Endometrial microvascular endothelial cells (primary cell): ENCODE measurements around the gene RTF2. TPM values are rescaled to one million over a fixed set of nuclear protein-coding genes. Genes with fewer than 3 reads are reported as not detected.

Experiments
- in situ Hi-C: cut with HindIII; loops from 2 replicates; pipeline ENCODE4 v1.10.0; 2017; ENCODE audit warnings: low sequenced_read_pairs, low pct_unique_long_range_greater_than_20kb; ENCODE audit errors: inconsistent ontology term
- total RNA-seq: library from RNA; depleted of rRNA; stranded (reverse); fragments of >200 nt; gene quantifications from one replicate; pipeline ENCODE4 v1.2.3, GENCODE V29; 2015; ENCODE audit errors: inconsistent ontology term

Gene RTF2
- total RNA-seq, 1 donor from 2014 or later, result 69.7 TPM

DNA sequence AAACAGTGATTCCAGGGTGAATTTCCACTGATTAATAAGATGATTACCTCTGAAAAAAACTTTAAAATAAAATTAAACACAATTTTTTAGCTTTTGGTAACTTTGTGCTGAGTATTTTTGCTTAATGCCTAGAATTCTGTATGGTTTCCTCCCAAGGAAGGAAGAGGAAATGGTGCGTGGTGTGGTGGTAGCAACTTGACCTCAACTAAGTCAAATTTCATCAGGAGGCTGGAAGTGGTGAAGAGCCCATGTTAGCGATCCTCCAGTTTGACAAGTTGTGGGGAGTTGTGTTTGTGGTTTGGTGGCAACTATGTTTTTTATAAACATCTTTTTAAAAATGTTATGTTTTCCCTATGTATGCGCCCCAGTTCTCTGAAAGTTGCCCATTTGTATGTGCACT lies 5.0 kb upstream of the RTF2 start:
- in situ Hi-C loops, result no loop called here

DNA sequence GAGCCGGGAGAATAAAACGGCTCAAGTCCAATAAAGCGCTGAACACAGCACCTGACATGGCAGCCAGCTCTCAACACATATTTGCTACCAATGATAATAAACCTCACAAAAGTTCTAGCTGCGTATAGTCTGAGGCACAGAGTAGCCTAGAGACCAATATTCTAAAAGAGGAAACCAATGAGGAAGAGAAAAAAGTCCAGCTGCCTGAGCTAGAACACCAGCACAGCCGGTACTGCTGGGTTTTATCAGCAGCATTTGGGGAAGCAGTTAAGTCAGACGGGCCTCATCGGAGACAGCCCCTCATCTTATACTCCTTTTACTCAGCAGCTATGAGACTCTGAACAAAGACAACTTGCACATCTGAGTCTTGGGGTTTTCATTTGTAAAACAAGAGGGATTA lies 2.4 kb upstream of the RTF2 start:
- in situ Hi-C loops, result no loop called here

DNA sequence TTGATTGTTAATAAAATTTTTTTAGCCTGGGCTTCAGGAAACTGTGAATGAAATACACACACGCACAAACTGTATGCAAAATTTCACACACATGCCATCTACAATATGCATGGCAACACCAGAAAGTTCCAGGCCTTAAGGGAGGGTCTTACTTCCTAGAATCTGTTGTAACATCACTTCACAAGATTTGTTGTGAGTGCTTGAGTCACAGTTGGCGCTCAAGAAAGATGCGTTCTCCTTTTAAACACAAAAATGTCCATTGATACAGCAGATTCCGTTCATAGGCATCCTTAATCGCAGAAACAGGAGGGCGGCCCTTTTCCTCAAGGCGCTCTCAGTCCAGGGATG lies 485 bp upstream of the RTF2 start:
- in situ Hi-C loops, result no loop called here

DNA sequence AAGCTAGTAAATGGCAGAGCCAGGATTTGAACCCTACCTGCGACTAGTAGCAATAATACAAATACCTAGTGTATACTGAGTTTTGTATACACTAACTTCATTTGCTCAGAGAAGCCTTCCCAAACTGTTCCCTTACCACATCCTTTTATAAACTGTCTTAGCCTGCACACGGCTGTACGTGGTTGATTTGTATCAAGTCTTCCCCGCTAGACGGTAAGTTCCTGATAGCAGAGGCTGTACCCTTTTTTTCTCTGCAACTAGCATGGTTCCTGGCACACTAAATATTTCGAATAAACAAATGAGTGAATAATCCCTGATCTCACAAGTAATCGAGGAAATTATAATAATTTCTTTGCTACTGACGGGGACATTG lies 636 bp downstream of the RTF2 start:
- in situ Hi-C loops, result no loop called here

DNA sequence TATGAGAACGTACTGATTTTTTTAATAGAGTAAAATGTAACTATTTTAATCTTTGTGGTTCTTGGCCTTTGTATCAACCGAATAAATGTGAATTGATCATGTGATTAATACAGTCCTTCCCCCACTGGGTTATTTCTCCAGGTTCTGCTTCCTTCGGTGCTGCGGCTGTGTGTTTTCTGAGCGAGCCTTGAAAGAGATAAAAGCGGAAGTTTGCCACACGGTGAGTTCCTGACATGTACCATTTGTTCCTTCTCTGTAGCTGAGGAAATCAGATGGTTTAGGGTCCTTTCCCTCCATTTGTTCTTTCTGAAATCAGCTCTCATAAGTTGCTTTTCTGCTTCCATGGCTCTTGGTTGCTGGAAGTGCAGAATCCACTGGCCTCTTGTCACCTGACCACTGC lies 15.5 kb downstream of the RTF2 start:
- in situ Hi-C loops, result no loop called here

DNA sequence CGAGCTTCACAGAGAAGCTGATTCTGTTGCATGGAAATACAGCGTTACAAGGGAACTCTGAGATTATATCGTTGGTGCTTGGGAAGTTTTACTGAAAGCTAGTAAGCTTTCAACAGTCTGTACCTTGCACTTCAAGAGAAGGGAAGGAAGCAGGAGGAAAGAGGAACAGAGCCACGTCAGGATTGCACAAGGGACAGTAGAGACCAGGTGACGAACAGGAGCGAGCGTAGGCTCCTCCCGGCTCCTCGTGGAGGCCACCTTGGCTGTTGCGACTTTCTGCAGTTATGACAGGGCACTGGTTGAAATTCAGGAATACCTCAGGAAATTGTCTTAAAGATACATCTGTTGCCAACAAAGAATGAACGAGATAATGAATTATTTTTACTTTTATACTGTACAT lies 18.8 kb downstream of the RTF2 start:
- in situ Hi-C loops, result no loop called here

DNA sequence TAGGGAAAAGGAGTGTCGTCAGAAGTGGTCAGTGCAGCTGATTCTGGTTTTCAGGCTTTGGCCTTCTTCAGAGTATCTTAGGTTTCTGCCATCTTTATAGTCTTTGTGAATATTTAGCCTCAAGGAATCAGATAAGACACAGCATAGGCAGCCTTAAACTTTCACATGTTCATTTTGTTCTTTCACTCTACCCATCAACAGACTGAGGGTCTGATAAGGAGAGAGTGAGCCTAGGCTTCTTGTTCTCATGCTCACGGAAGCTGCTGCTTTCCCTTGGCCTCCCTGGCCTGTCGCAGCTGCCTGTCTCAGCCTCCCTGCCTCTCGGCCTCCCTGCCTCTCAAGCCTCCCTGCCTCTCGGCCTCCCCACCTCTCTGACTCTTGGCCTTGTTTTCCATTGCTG lies 20.1 kb downstream of the RTF2 start:
- in situ Hi-C loops, result no loop called here

DNA sequence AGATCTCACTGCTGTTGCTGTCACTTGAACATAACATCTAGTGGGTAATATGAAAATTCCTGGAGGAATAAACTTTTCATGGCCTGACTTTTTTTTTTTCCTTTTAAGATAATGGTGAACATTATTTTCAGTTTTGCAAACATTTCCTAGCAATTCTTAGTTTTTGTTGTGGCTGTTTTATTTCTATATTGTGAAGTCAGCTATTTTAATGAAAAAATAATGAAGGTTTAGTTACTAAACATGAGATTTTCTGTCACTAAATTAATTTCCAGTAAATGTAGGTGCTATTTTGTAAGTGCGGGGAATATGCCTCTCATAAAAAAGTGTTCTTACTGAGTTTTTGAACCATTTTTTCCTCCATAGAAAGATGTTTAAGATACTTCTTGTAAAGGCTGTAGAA lies 32.7 kb downstream of the RTF2 start:
- in situ Hi-C loops, result no loop called here

DNA sequence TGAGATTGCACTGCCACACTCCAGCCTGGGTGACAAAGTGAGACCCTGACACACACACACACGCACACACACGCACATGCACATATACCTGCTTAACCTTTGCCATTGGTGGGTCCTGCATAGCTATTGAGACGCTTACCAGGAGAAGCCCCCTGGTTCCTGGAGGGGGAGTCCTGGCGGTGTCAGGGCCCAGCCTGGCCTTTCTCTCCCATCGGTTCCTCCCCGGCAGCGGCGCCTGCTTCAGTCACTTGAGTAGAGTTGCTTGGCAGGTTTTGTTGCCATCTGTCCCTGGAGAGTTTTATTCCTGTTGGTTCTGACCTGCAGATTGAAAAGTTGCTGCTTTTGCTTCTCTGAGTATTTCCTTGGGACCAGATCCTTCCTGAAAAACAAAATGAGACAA lies 35.5 kb downstream of the RTF2 start:
- in situ Hi-C loops, result no loop called here

DNA sequence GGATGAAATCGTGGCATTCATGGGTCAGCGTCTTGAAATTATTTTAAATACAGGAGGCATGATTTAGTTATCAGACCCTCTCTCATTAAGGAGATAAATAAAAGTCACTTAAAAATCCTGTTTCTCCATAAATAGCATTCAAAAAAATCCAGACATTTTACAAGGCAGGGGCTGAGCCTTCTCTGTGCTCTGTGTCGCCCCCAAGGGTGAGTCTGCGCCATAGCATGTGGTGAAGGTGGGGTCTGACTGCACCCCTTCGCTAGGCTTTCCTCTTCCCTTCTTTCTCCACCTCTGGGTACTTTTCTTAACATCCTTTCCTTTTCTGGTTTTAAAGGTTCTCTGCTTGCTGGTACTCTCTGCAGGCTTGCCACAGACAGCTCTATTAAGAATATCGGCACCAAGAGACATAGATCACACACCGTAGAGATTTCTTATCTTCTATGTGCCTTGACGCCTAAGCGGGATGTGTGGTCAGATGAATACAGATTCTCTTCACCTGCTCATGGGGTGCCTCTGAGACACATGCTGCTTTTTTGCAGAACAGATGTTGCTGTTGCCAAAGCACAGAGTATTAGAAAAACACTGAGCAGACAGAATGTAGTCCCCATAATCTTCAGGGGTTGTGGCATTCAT lies 36.1 kb downstream of the RTF2 start:
- in situ Hi-C loops, result no loop called here

DNA sequence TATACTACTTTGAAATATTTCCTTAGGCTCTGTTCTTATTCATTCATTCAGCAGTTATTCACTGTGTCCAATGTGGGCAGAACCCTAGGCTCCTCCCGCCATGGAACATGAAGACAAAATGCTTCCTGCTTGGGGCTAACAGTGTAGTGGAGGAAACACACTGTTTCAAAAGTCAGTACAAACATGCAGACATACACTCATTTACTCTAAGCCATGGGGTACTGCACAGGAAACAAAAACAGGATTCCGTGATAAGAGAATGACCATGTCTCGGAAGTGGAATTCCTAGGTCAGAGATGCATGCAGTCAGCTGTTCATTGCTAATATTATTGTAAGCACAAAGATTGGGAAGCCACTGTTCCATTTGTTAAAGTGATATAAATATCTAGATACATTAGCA lies 37.7 kb downstream of the RTF2 start:
- in situ Hi-C loops, result no loop called here

DNA sequence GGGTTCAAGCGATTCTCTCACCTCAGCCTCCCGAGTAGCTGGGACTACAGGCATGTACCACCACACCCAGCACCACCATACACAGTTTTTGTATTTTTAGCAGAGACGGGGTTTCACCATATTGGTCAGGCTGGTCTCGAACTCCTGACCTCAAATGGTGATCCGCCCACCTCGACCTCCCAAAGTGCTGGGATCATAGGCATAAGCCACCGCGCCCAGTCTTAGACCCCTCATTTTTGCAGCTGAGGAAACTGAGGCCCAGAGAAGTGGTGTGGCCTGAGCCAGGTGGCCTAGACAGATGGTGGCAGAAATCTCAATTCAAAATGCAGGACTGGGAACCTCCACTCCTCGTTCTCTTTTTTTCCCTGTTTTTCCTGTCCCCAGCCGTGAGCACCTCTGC lies 43.5 kb downstream of the RTF2 start:
- in situ Hi-C loops, result no loop called here

DNA sequence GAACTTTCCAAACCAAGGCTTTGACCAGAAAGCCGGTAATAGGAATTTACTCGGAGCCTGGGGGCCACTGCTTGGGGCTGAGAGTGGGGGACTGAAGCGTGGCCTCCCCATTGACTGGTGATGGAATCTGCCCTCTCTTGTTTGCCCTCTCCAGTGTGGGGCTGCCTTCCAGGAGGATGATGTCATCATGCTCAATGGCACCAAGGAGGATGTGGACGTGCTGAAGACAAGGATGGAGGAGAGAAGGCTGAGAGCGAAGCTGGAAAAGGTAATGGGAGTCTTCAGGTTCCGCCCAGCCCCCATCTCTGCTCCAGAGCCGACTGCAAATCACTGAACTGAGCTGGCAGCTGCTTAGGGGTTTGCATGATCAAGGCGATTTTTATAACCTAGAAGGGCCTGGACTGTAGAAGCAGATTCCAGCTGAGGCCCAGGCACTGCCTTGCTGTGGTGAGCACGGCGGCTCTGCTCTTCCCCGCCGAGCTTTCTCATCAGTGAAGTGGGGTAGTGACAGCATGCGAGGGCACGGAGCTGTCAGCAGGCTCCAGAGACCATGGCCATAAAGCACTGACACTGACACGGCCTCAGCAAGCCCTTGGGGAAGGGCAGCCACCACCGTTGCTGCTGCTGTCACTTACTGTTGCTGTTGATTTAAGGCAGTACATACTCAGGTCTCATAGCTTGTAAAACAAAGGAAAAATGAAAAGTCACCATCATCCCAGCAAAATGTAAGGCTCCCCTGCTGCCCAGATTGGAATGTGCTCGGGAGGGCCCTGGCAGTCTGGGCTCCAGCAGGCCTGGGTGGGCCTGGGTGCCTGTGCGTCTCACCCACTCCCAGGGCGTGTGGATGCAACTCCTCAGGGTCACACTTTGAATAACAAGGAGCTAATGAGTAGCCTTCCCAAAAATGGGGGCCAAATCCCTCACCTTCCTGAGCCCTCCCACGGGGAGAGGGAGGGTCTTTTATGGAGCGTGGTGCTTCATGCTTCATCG lies 45.0 kb downstream of the RTF2 start:
- in situ Hi-C loops, result no loop called here

DNA sequence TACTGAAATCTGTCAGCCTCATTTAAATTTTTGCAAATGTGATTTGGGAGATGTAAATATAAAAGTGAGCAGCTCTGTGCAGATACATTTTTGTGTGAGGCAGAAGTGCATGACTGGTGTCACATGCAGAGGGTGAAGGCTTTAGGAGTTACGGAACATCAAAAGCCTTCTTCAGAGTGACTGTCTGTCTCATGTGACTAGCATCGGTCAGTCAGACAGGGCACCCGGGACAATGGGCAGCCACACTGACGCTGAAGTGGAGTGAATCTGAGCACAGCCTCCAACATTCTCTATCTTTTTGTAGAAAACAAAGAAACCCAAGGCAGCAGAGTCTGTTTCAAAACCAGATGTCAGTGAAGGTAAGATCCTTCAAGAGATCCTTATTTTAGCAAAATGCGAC lies 48.2 kb downstream of the RTF2 start:
- in situ Hi-C loops, result no loop called here

DNA sequence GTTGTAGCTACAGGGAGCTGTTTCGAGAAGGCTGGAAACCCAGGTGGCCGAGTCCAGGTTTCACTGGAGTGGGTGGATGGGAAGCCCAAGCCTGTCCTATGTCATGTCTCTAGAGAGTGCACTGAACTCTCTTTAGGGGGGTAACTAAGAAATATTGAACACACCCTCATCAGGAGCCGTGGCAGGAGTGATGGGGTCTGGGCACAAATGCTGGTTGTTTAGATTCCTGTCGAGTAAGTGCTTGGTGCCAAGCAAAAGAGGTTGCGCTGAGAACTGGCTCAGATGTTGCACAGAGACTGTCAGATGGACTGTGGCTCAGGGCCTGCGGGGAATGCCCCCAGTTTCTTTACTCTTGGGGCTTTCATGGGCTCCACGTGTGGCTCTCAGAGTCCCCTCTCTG lies 48.8 kb downstream of the RTF2 start:
- in situ Hi-C loops, result no loop called here

DNA sequence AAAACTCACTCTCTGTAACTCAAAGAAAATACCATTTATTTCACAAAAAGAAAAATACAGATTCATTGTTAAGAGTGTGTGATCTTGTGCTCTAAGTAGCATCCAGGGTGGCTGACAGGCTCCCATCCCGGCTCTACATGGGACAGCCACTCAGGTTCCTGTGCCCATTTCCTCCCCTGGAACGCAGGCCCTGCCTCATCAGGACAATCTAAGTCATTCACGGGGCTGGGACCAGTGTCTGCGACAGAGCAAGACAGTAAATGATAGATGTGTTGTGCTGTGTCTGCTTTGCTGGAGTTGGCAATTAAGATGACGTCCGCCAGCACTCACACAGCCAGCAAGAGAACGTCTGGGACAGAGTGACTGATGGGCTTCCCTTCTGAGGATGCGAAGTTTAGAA lies 49.2 kb downstream of the RTF2 start:
- in situ Hi-C loops, result no loop called here

DNA sequence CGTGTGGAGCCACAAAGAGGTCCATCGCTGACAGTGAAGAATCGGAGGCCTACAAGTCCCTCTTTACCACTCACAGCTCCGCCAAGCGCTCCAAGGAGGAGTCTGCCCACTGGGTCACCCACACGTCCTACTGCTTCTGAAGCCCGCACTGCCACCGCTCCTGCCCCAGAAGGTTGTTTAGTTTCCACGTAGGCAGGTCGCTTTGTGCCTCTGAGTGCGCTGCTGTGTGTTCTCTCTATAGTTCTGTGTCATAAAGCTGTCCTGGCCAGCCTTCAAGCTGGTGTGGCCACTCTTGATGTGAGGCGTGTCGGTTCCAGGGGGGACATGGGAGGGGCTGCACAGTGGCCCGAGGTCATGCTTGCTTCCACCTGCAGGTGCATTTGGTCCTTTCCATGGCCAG lies 49.7 kb downstream of the RTF2 start:
- in situ Hi-C loops, result no loop called here

DNA sequence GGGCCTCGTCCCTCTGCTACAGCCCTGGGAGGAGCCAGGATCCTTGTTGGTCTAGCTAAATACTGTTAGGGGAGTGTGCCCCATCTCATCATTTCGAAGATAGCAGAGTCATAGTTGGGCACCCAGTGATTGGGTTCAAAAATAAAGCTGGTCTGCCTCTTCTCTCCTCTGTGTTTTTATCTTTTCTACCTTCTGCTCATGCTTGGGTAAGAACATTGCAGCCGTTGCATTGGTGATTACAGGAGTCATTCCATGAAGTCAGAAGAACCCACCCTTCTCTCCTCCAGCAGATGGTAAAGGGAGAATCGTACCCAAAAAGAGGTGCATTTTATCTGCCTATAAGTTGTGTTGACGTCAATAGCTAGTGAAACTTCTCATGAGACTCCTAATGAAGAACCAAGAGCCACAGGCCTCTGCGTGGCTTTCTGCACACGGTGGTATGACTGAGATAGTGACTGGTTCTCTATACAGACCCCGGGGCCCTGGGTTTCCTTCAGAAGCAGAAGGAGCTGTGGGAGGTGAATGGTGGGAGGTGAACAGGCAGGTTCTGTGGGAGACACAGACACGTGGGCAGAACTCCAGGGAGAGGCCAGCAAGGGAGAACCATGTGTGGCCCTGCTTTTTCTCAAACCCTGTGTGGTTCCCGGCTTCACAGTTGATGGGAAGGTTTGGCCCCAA lies 50.4 kb downstream of the RTF2 start:
- in situ Hi-C loops, result no loop called here

DNA sequence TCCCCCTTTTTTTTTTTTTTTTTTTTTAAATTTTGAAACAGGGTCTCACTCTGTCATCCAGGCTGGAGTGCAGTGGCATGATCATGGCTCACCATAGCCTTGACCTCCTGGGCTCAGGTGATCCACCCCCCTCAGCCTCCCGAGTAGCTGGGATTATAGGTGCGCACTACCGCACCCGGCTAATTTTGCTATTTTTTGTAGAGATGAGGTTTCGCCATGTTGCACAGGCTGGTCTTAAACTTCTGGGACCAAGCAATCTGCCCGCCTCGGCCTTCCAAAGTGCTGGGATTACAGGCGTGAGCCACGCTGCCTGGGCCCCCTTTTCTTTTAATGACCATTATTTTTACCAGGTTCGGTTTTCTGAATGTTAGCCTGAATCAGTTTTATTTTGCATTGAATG lies 51.1 kb downstream of the RTF2 start:
- in situ Hi-C loops, result no loop called here

DNA sequence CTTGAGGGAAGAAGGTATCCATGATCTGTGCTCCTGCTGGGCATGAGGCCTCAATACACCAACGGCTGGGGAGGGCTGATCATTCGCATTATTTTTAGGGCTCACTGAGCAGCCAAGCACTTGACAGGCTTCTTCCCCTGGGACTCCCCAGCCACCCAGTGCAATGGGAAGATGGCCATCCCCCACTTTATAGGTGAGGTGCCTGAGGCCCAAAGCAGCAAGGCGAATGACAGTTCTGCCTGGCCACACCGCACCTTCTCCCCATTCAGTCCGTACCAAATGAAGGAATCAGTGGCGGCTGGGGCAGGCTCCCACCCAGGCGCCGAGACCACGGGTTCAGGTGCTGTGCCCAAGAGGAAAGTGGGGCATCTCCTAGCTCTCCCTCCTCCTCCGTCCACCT lies 51.8 kb downstream of the RTF2 start:
- in situ Hi-C loops, result no loop called here
